SK-N-MC (cell line): ENCODE measurements around the gene BTBD18.

Experiments
- EZH2 ChIP-seq: fragments of 200-600 bp; sonication (generic); IDR thresholded peaks from one replicate; pipeline ENCODE4 v1.6.1; 2017; ENCODE audit warnings: antibody characterized with exemption
- POLR2AphosphoS5 ChIP-seq: IDR thresholded peaks from 2 replicates; pipeline ENCODE4 v1.6.1; 2012; ENCODE audit warnings: mild to moderate bottlenecking, low read depth, low read length, borderline replicate concordance

DNA sequence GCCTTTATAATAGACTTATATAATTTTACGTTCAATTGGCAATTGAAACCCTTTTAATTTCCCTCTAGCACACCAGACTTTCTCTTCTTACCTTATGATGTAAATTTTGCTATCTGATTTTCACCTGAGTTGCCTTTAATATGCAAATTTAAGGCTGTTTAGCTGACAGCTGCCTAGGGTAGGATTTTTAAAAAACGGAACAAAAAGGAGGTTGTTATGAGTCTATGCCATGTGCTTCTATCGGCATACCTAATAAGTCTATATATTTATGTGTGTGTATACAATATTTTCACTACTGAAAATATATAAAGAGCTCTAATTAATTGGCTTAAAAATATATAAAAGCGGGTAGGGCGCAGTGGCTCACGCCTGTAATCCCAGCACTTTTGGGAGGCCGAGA is 22.1 kb downstream of the BTBD18 start:
- TF ChIP-seq POLR2AphosphoS5 (no peak), EZH2 (no peak)
